GM18907 (cell line): ENCODE data around the gene HTT-AS.
A peak's percentile ranks its signal among the peaks of the same experiment; 100 is the strongest.

Experiments used
- ATAC-seq: cut with Tn5 transposase; IDR thresholded peaks from one replicate; pipeline ENCODE4 v1.9.1; 2021; ENCODE audit warnings: mild to moderate bottlenecking, moderate library complexity; ENCODE audit not compliant: unreplicated experiment

Gene HTT-AS

GRCh38 chr4:3031357-3032082, 42.8 kb downstream of the HTT-AS start:
- ATAC-seq: no peak

DNA sequence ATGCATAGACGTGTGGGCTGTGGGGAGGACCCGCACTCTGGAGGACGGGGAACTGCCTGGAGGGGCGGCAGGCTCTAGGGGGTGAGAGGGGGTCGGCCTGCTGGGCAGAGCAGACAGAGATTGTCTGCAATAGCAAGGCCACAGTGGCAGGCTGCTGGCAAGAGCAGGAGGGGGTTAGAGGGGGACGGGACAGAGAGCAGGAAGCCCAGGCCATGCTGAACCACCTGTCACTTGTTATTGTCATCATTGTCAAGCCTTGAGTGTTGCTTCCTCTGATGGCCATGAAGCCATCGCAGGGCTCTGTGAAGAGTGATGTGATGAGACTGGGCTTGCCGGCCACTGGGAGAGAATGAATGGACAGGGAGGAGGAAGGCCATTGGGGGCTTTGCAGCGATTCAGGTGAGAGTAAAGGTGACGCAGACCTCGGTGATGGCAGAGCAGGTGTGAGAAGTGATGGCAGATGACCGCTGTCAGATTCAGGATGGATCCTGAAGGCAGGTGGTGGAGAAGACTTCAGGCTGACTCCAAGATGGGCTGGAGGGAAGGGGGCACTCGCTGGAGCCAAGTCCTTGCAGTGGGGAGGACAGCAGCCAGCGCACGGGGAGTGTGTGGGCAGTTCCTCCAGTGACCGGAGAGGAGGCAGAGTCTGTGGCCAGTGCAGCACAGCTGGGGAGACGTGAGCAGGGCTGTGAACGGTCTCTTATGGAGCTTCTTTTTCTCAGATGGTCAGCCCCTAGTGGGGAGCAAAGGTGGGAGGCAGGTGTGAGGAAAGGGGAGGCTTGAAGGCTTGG, 43.6 kb downstream of the HTT-AS start:
- no peak for ATAC-seq

DNA sequence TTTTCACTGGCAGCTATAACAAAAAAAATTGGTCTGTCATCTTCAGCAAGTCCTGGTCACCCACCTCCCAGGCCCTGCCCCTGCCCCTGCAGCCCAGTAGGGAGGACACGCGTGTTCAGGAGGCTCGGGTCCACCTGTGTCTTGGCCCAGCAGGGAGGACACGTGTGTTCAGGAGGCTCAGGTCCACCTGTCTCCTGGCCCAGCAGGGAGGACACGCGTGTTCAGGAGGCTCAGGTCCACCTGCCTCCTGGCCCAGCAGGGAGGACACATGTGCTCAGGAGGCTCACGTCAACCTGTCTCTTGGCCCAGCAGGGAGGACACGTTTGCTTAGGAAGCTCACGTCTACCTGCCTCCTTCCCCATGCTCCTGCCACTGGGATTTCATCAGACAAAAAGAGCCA, 44.9 kb downstream of the HTT-AS start:
- no peak for ATAC-seq

DNA sequence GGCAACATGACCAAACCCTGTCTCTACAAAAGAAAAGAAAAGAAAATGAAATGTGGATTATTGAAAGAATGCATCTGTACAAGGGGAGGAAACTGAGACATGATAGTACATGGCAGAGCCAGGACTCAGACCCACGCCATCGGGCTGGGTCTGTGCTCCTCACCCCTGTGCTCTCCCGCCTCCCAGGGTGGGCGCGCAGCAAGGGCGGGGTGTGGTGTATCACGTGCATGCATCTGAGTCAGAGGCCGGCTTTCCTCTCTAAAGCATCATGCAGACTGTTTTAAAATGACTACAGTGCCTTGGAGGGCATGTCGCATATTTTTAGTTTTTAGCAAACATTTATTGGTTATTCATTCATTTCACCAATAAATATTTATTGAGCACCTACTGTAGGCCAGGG, 47.8 kb downstream of the HTT-AS start:
- no peak for ATAC-seq

- ATAC-seq: no peak
These were observed 48.5 kb downstream of the HTT-AS start for GRCh38 chr4:3025881-3026280.

DNA sequence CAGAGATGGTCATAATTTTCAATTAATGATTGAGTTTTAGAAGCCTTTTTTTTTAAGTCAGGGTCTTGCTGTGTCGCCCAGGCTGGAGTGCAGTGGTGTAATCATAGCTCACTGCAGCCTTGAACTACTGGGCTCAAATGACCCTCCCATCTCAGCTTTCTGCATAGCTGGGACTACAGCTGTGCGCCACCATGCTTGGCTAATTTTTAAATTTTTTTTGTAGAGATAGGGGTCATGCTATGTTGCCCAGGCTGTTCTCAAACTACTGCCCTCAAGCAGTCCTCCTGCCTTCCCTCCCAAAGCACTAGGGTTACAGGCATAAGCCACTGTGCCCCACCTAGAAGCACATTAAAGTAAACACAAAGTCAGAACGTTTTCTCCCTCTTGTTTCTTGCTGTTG, 51.7 kb downstream of the HTT-AS start:
- ATAC-seq: no peak

- ATAC-seq: no peak
These were observed 52.2 kb downstream of the HTT-AS start for GRCh38 chr4:3022112-3022511.

DNA sequence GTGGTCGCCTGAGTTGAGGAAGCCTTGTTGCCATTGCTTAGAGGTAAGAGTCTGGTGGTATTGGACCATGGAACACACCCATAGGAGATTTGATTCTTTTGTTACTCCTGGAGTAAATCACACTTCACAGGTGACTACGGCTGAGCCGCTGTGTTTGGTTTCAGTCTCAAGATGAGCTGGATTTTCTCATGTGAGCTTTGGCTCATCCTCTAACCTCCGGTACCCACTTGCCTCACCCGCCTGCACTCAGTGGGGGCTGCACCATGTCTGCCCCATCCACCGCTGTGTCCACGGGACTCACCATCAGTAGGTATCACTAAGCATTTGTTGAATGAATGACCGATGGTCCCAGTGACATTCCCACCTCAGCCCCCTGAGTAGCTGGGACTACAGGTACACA, 52.7 kb downstream of the HTT-AS start:
- no peak for ATAC-seq

DNA sequence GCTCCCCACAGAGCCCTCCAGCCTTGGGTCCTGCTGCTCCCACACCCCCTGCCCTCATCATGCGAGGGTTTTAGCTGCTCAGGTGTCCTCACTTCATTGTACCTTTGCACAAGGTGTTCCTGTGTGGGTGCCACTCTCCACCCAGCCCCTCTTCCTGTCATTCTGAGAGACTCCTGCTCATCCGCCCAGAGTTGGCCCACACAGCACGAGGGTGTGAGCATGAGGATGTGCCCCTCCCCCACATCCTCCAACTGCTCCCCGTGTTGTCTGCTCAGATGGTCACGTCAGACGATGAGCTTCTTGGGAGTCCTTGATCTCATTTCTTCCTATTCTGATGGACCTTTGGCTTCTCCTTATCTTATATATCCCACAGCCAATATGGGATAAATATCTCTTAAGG, 53.2 kb downstream of the HTT-AS start:
- ATAC-seq: no peak

- no peak for ATAC-seq
These were observed 55.0 kb downstream of the HTT-AS start for GRCh38 chr4:3019145-3019846.

DNA sequence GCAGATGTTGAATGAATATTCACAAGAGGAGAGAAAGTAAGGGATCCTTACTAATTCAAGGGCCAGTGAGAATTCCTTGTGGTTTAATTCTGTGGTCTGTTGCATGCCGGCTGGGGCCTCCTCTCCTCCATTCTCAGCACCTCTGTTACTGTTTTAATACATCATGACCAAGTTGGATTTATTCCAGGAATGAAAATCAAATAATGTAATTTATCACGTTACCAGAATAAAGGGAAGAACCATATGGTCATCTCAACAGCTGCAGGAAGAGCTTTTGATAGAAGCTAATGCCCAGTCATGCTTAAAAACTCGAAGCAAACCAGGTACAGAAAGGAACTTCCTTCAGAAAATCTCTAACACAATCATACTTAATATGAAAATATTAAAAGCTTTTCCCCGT, 56.8 kb downstream of the HTT-AS start:
- ATAC-seq: no peak

DNA sequence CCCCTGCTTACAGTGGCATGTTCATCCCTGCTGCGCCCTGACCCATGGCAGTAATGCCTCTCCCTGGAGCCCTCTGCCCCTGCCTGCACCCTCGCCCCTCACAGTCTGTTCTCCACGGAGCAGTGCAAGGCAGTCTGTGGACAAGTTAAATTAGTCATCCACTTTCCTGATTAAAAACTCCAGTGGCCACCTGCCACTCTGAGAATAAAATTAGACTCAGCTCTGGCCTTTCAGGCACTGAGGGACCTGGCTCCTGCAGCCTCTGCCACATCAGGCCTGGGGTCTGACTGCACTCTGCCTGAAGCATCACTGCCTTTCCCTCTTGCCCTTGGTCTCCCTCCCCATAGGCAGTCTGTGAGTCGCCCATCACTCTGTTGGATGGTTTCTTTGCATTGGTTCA, 57.4 kb downstream of the HTT-AS start:
- no peak for ATAC-seq

DNA sequence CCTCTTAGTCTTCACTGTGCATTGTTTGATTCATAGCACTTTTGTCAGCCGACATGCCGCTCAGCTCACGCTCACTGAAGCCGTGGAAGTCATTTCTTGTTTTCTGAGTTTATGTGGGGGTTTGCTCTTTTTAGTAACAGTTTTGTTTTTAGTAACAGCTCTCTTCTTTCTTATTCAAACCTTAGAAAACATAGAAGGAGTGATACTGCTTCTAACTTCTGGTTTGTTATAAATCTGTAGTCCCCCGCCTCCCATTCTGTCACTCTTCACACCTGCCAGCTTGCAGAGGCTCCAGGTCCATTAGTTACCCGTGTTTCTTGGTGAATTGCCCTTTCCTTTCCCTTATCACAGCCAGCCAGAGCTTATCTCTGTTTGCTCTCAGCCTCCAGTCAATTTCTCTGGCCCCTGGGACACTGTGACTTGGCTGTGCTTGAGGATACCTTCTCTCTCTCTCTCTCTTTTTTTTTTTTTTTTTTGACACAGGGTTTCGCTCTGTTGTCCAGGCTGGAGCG, 60.4 kb downstream of the HTT-AS start:
- ATAC-seq: peak; percentile 54
